ENCODE measurements around the gene SCG2.

DNA sequence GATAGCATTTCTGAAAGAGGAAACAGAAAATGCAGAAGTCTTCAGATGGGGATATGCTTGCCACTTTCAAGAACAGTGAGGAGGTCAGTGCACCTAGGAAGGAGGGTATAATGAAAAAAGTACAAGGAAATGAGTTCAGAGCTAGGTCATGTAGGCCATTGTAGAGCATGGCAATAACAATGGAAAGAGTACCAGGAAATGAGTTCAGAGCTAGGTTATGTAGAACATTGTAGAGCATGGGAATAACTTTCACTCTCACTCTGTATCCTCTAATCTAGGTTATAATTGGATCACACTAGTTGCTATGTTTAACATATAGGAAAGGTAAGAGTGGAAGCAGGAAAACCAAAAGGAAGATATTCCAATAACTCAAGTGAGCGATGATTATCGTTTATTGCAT lies 12.3 kb downstream of the SCG2 start:
- TF ChIP-seq, protein P1, sequence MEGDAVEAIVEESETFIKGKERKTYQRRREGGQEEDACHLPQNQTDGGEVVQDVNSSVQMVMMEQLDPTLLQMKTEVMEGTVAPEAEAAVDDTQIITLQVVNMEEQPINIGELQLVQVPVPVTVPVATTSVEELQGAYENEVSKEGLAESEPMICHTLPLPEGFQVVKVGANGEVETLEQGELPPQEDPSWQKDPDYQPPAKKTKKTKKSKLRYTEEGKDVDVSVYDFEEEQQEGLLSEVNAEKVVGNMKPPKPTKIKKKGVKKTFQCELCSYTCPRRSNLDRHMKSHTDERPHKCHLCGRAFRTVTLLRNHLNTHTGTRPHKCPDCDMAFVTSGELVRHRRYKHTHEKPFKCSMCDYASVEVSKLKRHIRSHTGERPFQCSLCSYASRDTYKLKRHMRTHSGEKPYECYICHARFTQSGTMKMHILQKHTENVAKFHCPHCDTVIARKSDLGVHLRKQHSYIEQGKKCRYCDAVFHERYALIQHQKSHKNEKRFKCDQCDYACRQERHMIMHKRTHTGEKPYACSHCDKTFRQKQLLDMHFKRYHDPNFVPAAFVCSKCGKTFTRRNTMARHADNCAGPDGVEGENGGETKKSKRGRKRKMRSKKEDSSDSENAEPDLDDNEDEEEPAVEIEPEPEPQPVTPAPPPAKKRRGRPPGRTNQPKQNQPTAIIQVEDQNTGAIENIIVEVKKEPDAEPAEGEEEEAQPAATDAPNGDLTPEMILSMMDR (IDR thresholded peaks at IDR 0.05) = no peak
- no peak for TF ChIP-seq ZFX (IDR thresholded peaks at IDR 0.05; ENCODE audit: borderline replicate concordance)
